Measurements from ENCODE around the gene TAS1R3. TPM values are rescaled to one million over a fixed set of nuclear protein-coding genes. Genes with fewer than 3 reads are reported as not detected.

Gene TAS1R3
- total RNA-seq, 1 donor from 2014 or later = 0.50 TPM

- TF ChIP-seq EZH2 (IDR thresholded peaks at IDR 0.05; ENCODE audit: insufficient read depth, low read length) = no peak
- no peak for TF ChIP-seq CTCF (IDR thresholded peaks at IDR 0.05; ENCODE audit: insufficient read depth, low read depth, low read length)
- H3K27me3 ChIP-seq (ENCODE audit: insufficient read depth, low read length) = no peaks in the 10 kb centered on the region
- Mint-ChIP-seq H3K4me3 (ENCODE audit: unreplicated experiment) (peak within 1 kb of the TSS; percentile 87), H3K27ac (ENCODE audit: unreplicated experiment) (peak within 1 kb of the TSS; percentile 93), H3K36me3 (ENCODE audit: low read depth, unreplicated experiment) (peaks cover 2% of the 10 kb centered on the region), H3K9me3 (ENCODE audit: unreplicated experiment) (no peaks in the 10 kb centered on the region), H3K4me1 (ENCODE audit: low read depth, unreplicated experiment) (peaks cover 10% of the 10 kb centered on the region), H3K27me3 (ENCODE audit: low read depth, unreplicated experiment) (no peaks in the 10 kb centered on the region)
- FAIRE-seq (peak; percentile 93), DNase-seq (ENCODE audit: low read depth) (peak; percentile 99)
- peaks cover 34% of the 10 kb centered on the region for H3K79me2 ChIP-seq (ENCODE audit: insufficient read depth, low read length)
- H3K4me3 ChIP-seq (ENCODE audit: insufficient read depth, low read depth, low read length) = peak within 1 kb of the TSS; percentile 78
- peak within 1 kb of the TSS; percentile 83 for H3K27ac ChIP-seq (ENCODE audit: low read depth, low read length)
- H3K9me3 ChIP-seq (ENCODE audit: insufficient read depth, low read depth, low read length) = no peaks in the 10 kb centered on the region
- peaks cover 26% of the 10 kb centered on the region for H4K20me1 ChIP-seq (ENCODE audit: insufficient read depth, low read length)
- peak within 1 kb of the TSS; percentile 94 for H3K9ac ChIP-seq (ENCODE audit: low read length)
- H2AFZ ChIP-seq (ENCODE audit: low read depth, low read length) = peak within 1 kb of the TSS; percentile 61
- H3K36me3 ChIP-seq (ENCODE audit: insufficient read depth, low read length) = peaks cover 3% of the 10 kb centered on the region
- peaks cover 18% of the 10 kb centered on the region for H3K4me1 ChIP-seq (ENCODE audit: insufficient read depth, low read length)
- H3K4me2 ChIP-seq (ENCODE audit: low read length) = peak within 1 kb of the TSS; percentile 91
These were observed 44.0 kb downstream of the TAS1R3 start, which contains the start of gene AURKAIP1 for GRCh38 chr1:1374929-1375662. AURKAIP1 (minus strand) TSS chr1:1375207; CDS start chr1:1374756, 451 bp downstream.

- Mint-ChIP-seq H3K4me3 (ENCODE audit: unreplicated experiment) (peak overlapping the region; percentile 74), H3K9me3 (ENCODE audit: unreplicated experiment) (no peaks in the 10 kb centered on the region), H3K27ac (ENCODE audit: unreplicated experiment) (peak overlapping the region; percentile 77), H3K27me3 (ENCODE audit: low read depth, unreplicated experiment) (no peaks in the 10 kb centered on the region), H3K4me1 (ENCODE audit: low read depth, unreplicated experiment) (peaks cover 10% of the 10 kb centered on the region), H3K36me3 (ENCODE audit: low read depth, unreplicated experiment) (peaks cover 2% of the 10 kb centered on the region)
- no peak overlapping the region for H2AFZ ChIP-seq (ENCODE audit: low read depth, low read length)
- no peak for FAIRE-seq
- H3K9me3 ChIP-seq (ENCODE audit: insufficient read depth, low read depth, low read length) = no peaks in the 10 kb centered on the region
- H3K4me1 ChIP-seq (ENCODE audit: insufficient read depth, low read length) = peaks cover 15% of the 10 kb centered on the region
- TF ChIP-seq EZH2 (IDR thresholded peaks at IDR 0.05; ENCODE audit: insufficient read depth, low read length) (no peak), CTCF (IDR thresholded peaks at IDR 0.05; ENCODE audit: insufficient read depth, low read depth, low read length) (no peak)
- H3K27ac ChIP-seq (ENCODE audit: low read depth, low read length) = no peak overlapping the region
- H3K79me2 ChIP-seq (ENCODE audit: insufficient read depth, low read length) = peaks cover 31% of the 10 kb centered on the region
- no peak for DNase-seq (ENCODE audit: low read depth)
- H3K4me2 ChIP-seq (ENCODE audit: low read length) = no peak overlapping the region
- H3K27me3 ChIP-seq (ENCODE audit: insufficient read depth, low read length) = no peaks in the 10 kb centered on the region
- H3K9ac ChIP-seq (ENCODE audit: low read length) = no peak overlapping the region
- no peak overlapping the region for H3K4me3 ChIP-seq (ENCODE audit: insufficient read depth, low read depth, low read length)
- H3K36me3 ChIP-seq (ENCODE audit: insufficient read depth, low read length) = peaks cover 3% of the 10 kb centered on the region
- H4K20me1 ChIP-seq (ENCODE audit: insufficient read depth, low read length) = peaks cover 23% of the 10 kb centered on the region
These were observed 45.6 kb downstream of the TAS1R3 start for GRCh38 chr1:1376551-1377226.

All from astrocyte (in vitro differentiated cells and primary cell).